HuH-7.5 (cell line): ENCODE results near the gene ACER3.
"Not testable (repeated sequence)": the region's sequence is repeated elsewhere in the genome, so short reads cannot be mapped to it uniquely, and the experiment has no call there.

Experiments used
- DNase-seq: peaks from one replicate; pipeline ENCODE4 v3.0.0; 2011; ENCODE audit warnings: low spot score

The ACER3 gene

GRCh38 chr11:76995081-76995576, 134.4 kb downstream of the ACER3 start:
- no peak for DNase-seq

GRCh38 chr11:76997512-76997911, 136.8 kb downstream of the ACER3 start:
- DNase-seq, result no peak

GRCh38 chr11:76999597-76999996, 138.9 kb downstream of the ACER3 start:
- no peak for DNase-seq

GRCh38 chr11:77001613-77002012, 140.9 kb downstream of the ACER3 start:
- DNase-seq, result no peak

GRCh38 chr11:77002776-77003175, 142.1 kb downstream of the ACER3 start:
- DNase-seq, result no peak

- DNase-seq, result no peak
Observed at GRCh38 chr11:77003963-77004362, 143.2 kb downstream of the ACER3 start.

GRCh38 chr11:77009533-77010160, 148.9 kb downstream of the ACER3 start:
- no peak for DNase-seq

- no peak for DNase-seq
Observed at GRCh38 chr11:77014669-77015068, 154.0 kb downstream of the ACER3 start.

GRCh38 chr11:77018396-77018924, 157.7 kb downstream of the ACER3 start:
- not testable (repeated sequence) for DNase-seq

GRCh38 chr11:77019976-77020595, 159.4 kb downstream of the ACER3 start:
- DNase-seq, result no peak

GRCh38 chr11:77020734-77021133, 160.0 kb downstream of the ACER3 start:
- no peak for DNase-seq

GRCh38 chr11:77024745-77025144, 164.0 kb downstream of the ACER3 start:
- no peak for DNase-seq

- DNase-seq, result no peak
Observed at GRCh38 chr11:77026221-77026620, 165.5 kb downstream of the ACER3 start.

GRCh38 chr11:77026743-77027142, 166.0 kb downstream of the ACER3 start:
- DNase-seq, result no peak

- no peak for DNase-seq
Observed at GRCh38 chr11:77027275-77027674, 166.6 kb downstream of the ACER3 start.

GRCh38 chr11:77029829-77030228, 169.1 kb downstream of the ACER3 start:
- no peak for DNase-seq

GRCh38 chr11:77030834-77031414, 170.2 kb downstream of the ACER3 start:
- no peak for DNase-seq

GRCh38 chr11:77031599-77031998, 170.9 kb downstream of the ACER3 start:
- DNase-seq, result no peak

- DNase-seq, result no peak
Observed at GRCh38 chr11:77035039-77035438, 174.3 kb downstream of the ACER3 start.

GRCh38 chr11:77035580-77035979, 174.9 kb downstream of the ACER3 start:
- DNase-seq, result no peak

GRCh38 chr11:77036398-77036797, 175.7 kb downstream of the ACER3 start:
- DNase-seq, result no peak

GRCh38 chr11:77037057-77037456, 176.3 kb downstream of the ACER3 start:
- DNase-seq, result no peak
